ENCODE results near the gene TBC1D10B.

The TBC1D10B gene

GRCh38 chr16:30378236-30379157 is 8.2 kb upstream of the TBC1D10B start:
- no peaks in the 10 kb centered on the region for H3K4me1 ChIP-seq (ENCODE audit: control insufficient read depth, insufficient read depth, low read length)
- no peaks in the 10 kb centered on the region for H3K9me3 ChIP-seq (ENCODE audit: control insufficient read depth, insufficient read depth, low read depth, low read length)
- H3K27ac ChIP-seq (ENCODE audit: extremely low read depth, low read depth, low read length): peak overlapping the region; percentile 97
- ChIA-PET CTCF (interaction anchor here (0.7 to 1.5 kb wide), 6 partner anchors 9 to 280 kb away, joined by 3 to 5 read pairs (median 5); partner anchors contain the start of gene ZNF48), POLR2A (interaction anchor here (0.6 to 3.2 kb wide), 22 partner anchors 9 to 574 kb away, joined by 3 to 19 read pairs (median 3); partner anchors contain the start of genes CD2BP2, DCTPP1, FBRS and TAOK2)
- H3K36me3 ChIP-seq (ENCODE audit: control insufficient read depth in 2 of 2, insufficient read depth in 1 of 2, low read length in 2 of 2): peaks cover 0 to 8% of the 10 kb centered on the region in 2 experiments; a peak in 1 of 3 replicates
- peak overlapping the region; percentile 78 for H3K4me3 ChIP-seq (ENCODE audit: low read depth, low read length)
- peak; percentile 76 for TF ChIP-seq ZNF18 (tag by site-specific recombination; IDR thresholded peaks at IDR 0.05)
- no peak; the same call in 1 of the 2 replicates for TF ChIP-seq REST (tag by site-specific recombination; IDR thresholded peaks at IDR 0.05)
- TF ChIP-seq ZBTB44 (tag by site-specific recombination; IDR thresholded peaks at IDR 0.05): peak; percentile 100
- peak; percentile 27; the same call in 1 of the 2 replicates for TF ChIP-seq ZNF169 (tag by site-specific recombination; IDR thresholded peaks at IDR 0.05)
- TF ChIP-seq OVOL3 (tag by site-specific recombination; IDR thresholded peaks at IDR 0.05): peak; percentile 78; the same call in 1 of the 2 replicates
- peak; percentile 89; the same call in 1 of the 2 replicates for TF ChIP-seq ZNF391 (tag by site-specific recombination; IDR thresholded peaks at IDR 0.05; ENCODE audit: borderline replicate concordance, low read depth)
- TF ChIP-seq ZSCAN5A (tag by site-specific recombination; IDR thresholded peaks at IDR 0.05): peak; percentile 96
- peak; percentile 24; the same call in 1 of the 2 replicates for TF ChIP-seq ZNF660 (tag by site-specific recombination; IDR thresholded peaks at IDR 0.05)
- TF ChIP-seq ZNF155 (tag by site-specific recombination; IDR thresholded peaks at IDR 0.05): no peak
- TF ChIP-seq ZNF433 (tag by site-specific recombination; IDR thresholded peaks at IDR 0.05; ENCODE audit: low read depth): no peak
- TF ChIP-seq TRIM28 (IDR thresholded peaks at IDR 0.05; ENCODE audit: borderline replicate concordance, low read length): peak; percentile 83; the same call in 1 of the 2 replicates
- TF ChIP-seq INSM2 (tag by site-specific recombination; IDR thresholded peaks at IDR 0.05): peak; percentile 73; the same call in 1 of the 2 replicates
- TF ChIP-seq ZNF645 (tag by site-specific recombination; IDR thresholded peaks at IDR 0.05): peak; percentile 94
- TF ChIP-seq PATZ1 (tag by site-specific recombination; IDR thresholded peaks at IDR 0.05): peak; percentile 69
- peak; percentile 75 for TF ChIP-seq KLF1 (tag by site-specific recombination; IDR thresholded peaks at IDR 0.05)
- TF ChIP-seq ZNF121 (tag by site-specific recombination; IDR thresholded peaks at IDR 0.05): peak; percentile 39; the same call in 1 of the 2 replicates
- TF ChIP-seq ZNF394 (tag by site-specific recombination; IDR thresholded peaks at IDR 0.05; ENCODE audit: borderline replicate concordance): peak; percentile 48; the same call in 1 of the 2 replicates
